Trophoblast cell (in vitro differentiated cells and primary cell): ENCODE data around the gene NR2C1.

Experiments used
- DNase-seq, 2 donors: peaks; one replicate each; pipeline ENCODE4 v3.0.0-alpha.2; 2016
- H2AFZ ChIP-seq: 2 replicates; pipeline ENCODE4 v1.6.1; 2013; ENCODE audit warnings: low read length, moderate library complexity, mild to moderate bottlenecking; ENCODE audit not compliant: insufficient read depth, poor library complexity
- H2AK5ac ChIP-seq: 2 replicates; pipeline ENCODE4 v1.6.1; 2013; ENCODE audit warnings: mild to moderate bottlenecking, low read length
- H2BK120ac ChIP-seq: 2 replicates; pipeline ENCODE4 v1.6.1; 2013; ENCODE audit warnings: low read length, mild to moderate bottlenecking, moderate library complexity; ENCODE audit not compliant: insufficient read depth, poor library complexity
- H2BK12ac ChIP-seq: 2 replicates; pipeline ENCODE4 v1.6.1; 2013; ENCODE audit warnings: mild to moderate bottlenecking, low read length, moderate library complexity
- H2BK5ac ChIP-seq: 2 replicates; pipeline ENCODE4 v1.6.1; 2013; ENCODE audit warnings: low read length, low read depth, moderate library complexity, mild to moderate bottlenecking; ENCODE audit not compliant: poor library complexity
- H3K14ac ChIP-seq: 2 replicates; pipeline ENCODE4 v1.6.1; 2013; ENCODE audit warnings: mild to moderate bottlenecking, low read length
- H3K18ac ChIP-seq: 2 replicates; pipeline ENCODE4 v1.6.1; 2013; ENCODE audit warnings: mild to moderate bottlenecking, low read length
- H3K23ac ChIP-seq: 2 replicates; pipeline ENCODE4 v1.6.1; 2013; ENCODE audit warnings: low read length
- H3K27ac ChIP-seq: 2 replicates; pipeline ENCODE4 v1.5.1; 2013; ENCODE audit warnings: low read depth, mild to moderate bottlenecking, inconsistent platforms, low read length, moderate library complexity
- H3K27me3 ChIP-seq: 2 replicates; pipeline ENCODE4 v1.6.1; 2013; ENCODE audit warnings: inconsistent platforms, mild to moderate bottlenecking, low read length, moderate library complexity; ENCODE audit not compliant: insufficient read depth
- H3K36me3 ChIP-seq, 2 experiments: 1 replicate in 1 of 2; 2 replicates in 1 of 2; pipeline ENCODE4 v1.6.1; 2013; ENCODE audit warnings: low read length in 2 of 2, mild to moderate bottlenecking in 2 of 2, moderate library complexity in 1 of 2; ENCODE audit not compliant: insufficient read depth in 2 of 2, control insufficient read depth in 1 of 2
- H3K4ac ChIP-seq: 2 replicates; pipeline ENCODE4 v1.6.1; 2013; ENCODE audit warnings: low read depth, mild to moderate bottlenecking, low read length, moderate library complexity
- H3K4me1 ChIP-seq, 2 experiments: 1 replicate in 1 of 2; 2 replicates in 1 of 2; pipeline ENCODE4 v1.6.1; 2013; ENCODE audit warnings: low read length in 2 of 2, mild to moderate bottlenecking in 2 of 2, moderate library complexity in 1 of 2; ENCODE audit not compliant: insufficient read depth in 2 of 2, control insufficient read depth in 1 of 2
- H3K4me2 ChIP-seq: 2 replicates; pipeline ENCODE4 v1.6.1; 2013; ENCODE audit warnings: inconsistent platforms, mild to moderate bottlenecking, low read length, moderate library complexity
- H3K4me3 ChIP-seq: 2 replicates; pipeline ENCODE4 v1.5.1; 2013; ENCODE audit warnings: mild to moderate bottlenecking, low read depth, low read length, inconsistent platforms
- H3K79me1 ChIP-seq: one replicate; pipeline ENCODE4 v1.6.1; 2013; ENCODE audit warnings: low read length
- H3K79me2 ChIP-seq: 2 replicates; pipeline ENCODE4 v1.6.1; 2013; ENCODE audit warnings: low read length, mild to moderate bottlenecking; ENCODE audit not compliant: control insufficient read depth, insufficient read depth, poor library complexity
- H3K9ac ChIP-seq: 2 replicates; pipeline ENCODE4 v1.6.1; 2013; ENCODE audit warnings: mild to moderate bottlenecking, low read length
- H3K9me3 ChIP-seq: 2 replicates; pipeline ENCODE4 v1.6.1; 2013; ENCODE audit warnings: low read depth, mild to moderate bottlenecking, control low read depth, inconsistent platforms, low read length; ENCODE audit not compliant: insufficient read depth
- H4K12ac ChIP-seq: 2 replicates; pipeline ENCODE4 v1.6.1; 2013; ENCODE audit warnings: low read depth, mild to moderate bottlenecking, low read length, moderate library complexity
- H4K8ac ChIP-seq: 2 replicates; pipeline ENCODE4 v1.6.1; 2013; ENCODE audit warnings: low read depth, mild to moderate bottlenecking, low read length, moderate library complexity
- H4K91ac ChIP-seq: one replicate; pipeline ENCODE4 v1.6.1; 2013; ENCODE audit warnings: low read depth, mild to moderate bottlenecking, low read length, moderate library complexity
- WGBS: extraction: QIAGEN DNeasy Blood & Tissue Kit; methylation state at CpG from one replicate; pipeline ENCODE4 v1.1.7; 2013; ENCODE audit warnings: missing lambda C conversion rate; ENCODE audit not compliant: insufficient read length, insufficient coverage; ENCODE audit errors: extremely low coverage; 5-methylcytosine and 5-hydroxymethylcytosine counted together

The NR2C1 gene

GRCh38 chr12:95022477-95022876 is 50.9 kb downstream of the NR2C1 start:
- Histone ChIP-seq H2AFZ (no peak overlapping the region), H4K8ac (no peak overlapping the region), H3K4me3 (no peak overlapping the region), H3K4me2 (no peak overlapping the region), H2BK120ac (no peak overlapping the region), H3K36me3 (peaks cover 8 to 11% of the 10 kb centered on the region in 2 experiments), H3K18ac (no peak overlapping the region), H3K27me3 (no peaks in the 10 kb centered on the region), H2AK5ac (no peak overlapping the region), H3K79me2 (no peaks in the 10 kb centered on the region), H2BK5ac (no peak overlapping the region), H4K91ac (no peak overlapping the region), H2BK12ac (no peak overlapping the region), H3K79me1 (no peaks in the 10 kb centered on the region), H3K23ac (no peak overlapping the region), H3K27ac (no peak overlapping the region), H4K12ac (no peak overlapping the region), H3K9me3 (no peaks in the 10 kb centered on the region), H3K9ac (no peak overlapping the region), H3K4ac (no peak overlapping the region), H3K4me1 (no peaks in the 10 kb centered on the region), H3K14ac (no peak overlapping the region)
- DNase-seq: no peak
- WGBS: no CpG with 5 or more reads among the region's 2 CpGs

GRCh38 chr12:95017482-95017881 is 55.9 kb downstream of the NR2C1 start:
- Histone ChIP-seq H4K91ac (no peak overlapping the region), H3K79me1 (no peaks in the 10 kb centered on the region), H3K14ac (no peak overlapping the region), H2AK5ac (no peak overlapping the region), H2BK120ac (no peak overlapping the region), H3K4me2 (no peak overlapping the region), H3K4me3 (no peak overlapping the region), H4K8ac (no peak overlapping the region), H4K12ac (no peak overlapping the region), H2BK12ac (no peak overlapping the region), H2AFZ (no peak overlapping the region), H3K36me3 (peaks cover 2 to 5% of the 10 kb centered on the region in 2 experiments), H3K9me3 (no peaks in the 10 kb centered on the region), H3K18ac (no peak overlapping the region), H3K79me2 (no peaks in the 10 kb centered on the region), H3K23ac (no peak overlapping the region), H3K4ac (no peak overlapping the region), H3K27ac (no peak overlapping the region), H2BK5ac (no peak overlapping the region), H3K9ac (no peak overlapping the region), H3K27me3 (no peaks in the 10 kb centered on the region), H3K4me1 (no peaks in the 10 kb centered on the region)
- no CpG with 5 or more reads among the region's 1 CpG for WGBS
- DNase-seq: no peak

- no peaks in the 10 kb centered on the region for H3K79me1 ChIP-seq
- H3K14ac ChIP-seq: no peak overlapping the region
- H3K4me1 ChIP-seq: no peaks in the 10 kb centered on the region
- H3K4me2 ChIP-seq: no peak overlapping the region
- H3K4me3 ChIP-seq: no peak overlapping the region
- no peak overlapping the region for H3K9ac ChIP-seq
- H2AK5ac ChIP-seq: no peak overlapping the region
- no peak overlapping the region for H4K91ac ChIP-seq
- H3K27ac ChIP-seq: no peak overlapping the region
- no peak overlapping the region for H2AFZ ChIP-seq
- no peak overlapping the region for H4K8ac ChIP-seq
- no peak overlapping the region for H3K18ac ChIP-seq
- no CpG with 5 or more reads among the region's 2 CpGs for WGBS
- H3K27me3 ChIP-seq: no peaks in the 10 kb centered on the region
- H3K23ac ChIP-seq: no peak overlapping the region
- H3K9me3 ChIP-seq: no peaks in the 10 kb centered on the region
- no peaks in the 10 kb centered on the region for H3K79me2 ChIP-seq
- no peak overlapping the region for H2BK120ac ChIP-seq
- no peak overlapping the region for H2BK12ac ChIP-seq
- no peak overlapping the region for H3K4ac ChIP-seq
- DNase-seq: no peak
- no peak overlapping the region for H4K12ac ChIP-seq
- H2BK5ac ChIP-seq: no peak overlapping the region
- H3K36me3 ChIP-seq: peaks cover under 1 to 3% of the 10 kb centered on the region in 2 experiments
These were observed 57.3 kb downstream of the NR2C1 start for GRCh38 chr12:95016120-95016519.

GRCh38 chr12:95014554-95014953 is 58.9 kb downstream of the NR2C1 start:
- Histone ChIP-seq H3K79me1 (no peaks in the 10 kb centered on the region), H3K4me1 (no peaks in the 10 kb centered on the region), H4K12ac (no peak overlapping the region), H4K8ac (no peak overlapping the region), H3K18ac (no peak overlapping the region), H2BK12ac (no peak overlapping the region), H3K14ac (no peak overlapping the region), H3K4ac (no peak overlapping the region), H2BK120ac (no peak overlapping the region), H3K9me3 (no peaks in the 10 kb centered on the region), H2AFZ (no peak overlapping the region), H4K91ac (no peak overlapping the region), H3K4me3 (no peak overlapping the region), H3K27ac (no peak overlapping the region), H3K9ac (no peak overlapping the region), H2AK5ac (no peak overlapping the region), H3K36me3 (peaks cover 0 to 3% of the 10 kb centered on the region in 2 experiments), H3K27me3 (no peaks in the 10 kb centered on the region), H3K79me2 (no peaks in the 10 kb centered on the region), H3K23ac (no peak overlapping the region), H2BK5ac (no peak overlapping the region), H3K4me2 (no peak overlapping the region)
- DNase-seq: no peak
